A549 (cell line): ENCODE measurements around the gene LRCH1.

Experiments used
- CHD4 ChIP-seq: fragments of 200-600 bp; sonication (generic); IDR thresholded peaks from 2 replicates; pipeline ENCODE4 v1.6.1; 2016; ENCODE audit warnings: antibody characterized with exemption, mild to moderate bottlenecking, borderline replicate concordance
- CTCF ChIP-seq: fragments of >200 bp; sonication (Bioruptor Twin); formaldehyde crosslinking; IDR thresholded peaks from 3 replicates; pipeline ENCODE4 v1.5.1; 2016
- E2F6 ChIP-seq: IDR thresholded peaks from 2 replicates; pipeline ENCODE4 v1.6.1; 2012; ENCODE audit warnings: low read depth, borderline replicate concordance
- EP300 ChIP-seq, 2 experiments: fragments of >200 bp; sonication (Bioruptor Twin); formaldehyde crosslinking; IDR thresholded peaks; 2 replicates in 1 of 2; 3 replicates in 1 of 2; pipeline ENCODE4 v1.6.1; 2016 to 2017
- ESRRA ChIP-seq: fragments of 150-350 bp; IDR thresholded peaks from 2 replicates; pipeline ENCODE4 v1.6.1; 2014; ENCODE audit warnings: mild to moderate bottlenecking, low read length, borderline replicate concordance
- HES2 ChIP-seq: fragments of >200 bp; sonication (Bioruptor Twin); formaldehyde crosslinking; IDR thresholded peaks from 2 replicates; pipeline ENCODE4 v1.6.1; 2016
- JUN ChIP-seq, 2 experiments: fragments of >200 bp; sonication (Bioruptor Twin); formaldehyde crosslinking; IDR thresholded peaks; 2 replicates in 1 of 2; 3 replicates in 1 of 2; pipeline ENCODE4 v1.6.1; 2016 to 2017
- MAX ChIP-seq: IDR thresholded peaks from 2 replicates; pipeline ENCODE4 v1.6.1; 2012
- MYC ChIP-seq: IDR thresholded peaks from 2 replicates; pipeline ENCODE4 v1.6.1; 2012; ENCODE audit warnings: mild to moderate bottlenecking, inconsistent platforms, low read length, improper control_type of control experiment, borderline replicate concordance
- POLR2A ChIP-seq: IDR thresholded peaks from 2 replicates; pipeline ENCODE4 v1.6.1; 2012; ENCODE audit warnings: mild to moderate bottlenecking, low read length
- RAD21 ChIP-seq, 2 experiments: fragments of >200 bp in 1 of 2; sonication (Bioruptor Twin) in 1 of 2; formaldehyde crosslinking in 1 of 2; IDR thresholded peaks in 1 of 2; conservative IDR thresholded peaks in 1 of 2; 2 replicates in 1 of 2; 3 replicates in 1 of 2; pipeline ENCODE4 v1.6.1; 2012 to 2018; ENCODE audit warnings: inconsistent platforms in 1 of 2
- REST ChIP-seq: fragments of 200-600 bp; sonication (generic); IDR thresholded peaks from 2 replicates; pipeline ENCODE4 v1.6.1; 2016; ENCODE audit warnings: antibody characterized with exemption, mild to moderate bottlenecking, moderate library complexity
- ZC3H11A ChIP-seq: fragments of 450-650 bp; IDR thresholded peaks from 2 replicates; pipeline ENCODE4 v1.6.1; 2014; ENCODE audit warnings: antibody characterized with exemption, mild to moderate bottlenecking

GRCh38 chr13:46743191-46743590, 190.2 kb downstream of the LRCH1 start:
- TF ChIP-seq CHD4 (no peak), MYC (no peak), RAD21 (conservative IDR thresholded peaks at IDR 0.05 in 1 of 2, IDR thresholded peaks at IDR 0.05 in 1 of 2) (no peak), CTCF (no peak), EP300 (IDR thresholded peaks at IDR 0.05) (no peak), E2F6 (no peak), ESRRA (no peak), JUN (IDR thresholded peaks at IDR 0.05) (no peak), ZC3H11A (no peak), REST (no peak), HES2 (no peak), POLR2A (no peak), MAX (no peak)
